Effector memory CD8-positive, alpha-beta T cell (primary cell): Measurements from ENCODE around the gene PLCXD3.
"Not testable (repeated sequence)": the region's sequence is repeated elsewhere in the genome, so short reads cannot be mapped to it uniquely, and the experiment has no call there.

ENCODE experiments used
- ATAC-seq: fragments of 150-1000 bp; cut with Tn5 transposase; replicated peaks from 2 replicates; pipeline ENCODE4 v1.10.0; 2021; ENCODE audit warnings: mild to moderate bottlenecking, moderate library complexity
- DNase-seq, 3 experiments: peaks; one replicate each; pipeline ENCODE4 v3.0.0; 2021
- H3K27ac Mint-ChIP-seq, 2 donors: one replicate each; pipeline ENCODE4 v1.8.0; 2022; ENCODE audit warnings: mild to moderate bottlenecking in 2 of 2, mixed read lengths in 2 of 2, moderate library complexity in 2 of 2
- H3K27me3 Mint-ChIP-seq, 2 donors: one replicate each; pipeline ENCODE4 v1.8.0; 2022; ENCODE audit warnings: mixed read lengths in 2 of 2
- H3K36me3 Mint-ChIP-seq: one replicate; pipeline ENCODE4 v1.8.0; 2022; ENCODE audit warnings: mild to moderate bottlenecking, moderate library complexity, mixed read lengths; ENCODE audit not compliant: insufficient read depth
- H3K4me1 Mint-ChIP-seq, 2 donors: one replicate each; pipeline ENCODE4 v1.8.0; 2022; ENCODE audit warnings: low read depth in 2 of 2, mixed read lengths in 2 of 2
- H3K4me3 Mint-ChIP-seq, 2 donors: one replicate each; pipeline ENCODE4 v1.8.0; 2022; ENCODE audit warnings: mild to moderate bottlenecking in 2 of 2, mixed read lengths in 2 of 2, moderate library complexity in 2 of 2
- H3K9me3 Mint-ChIP-seq, 2 donors: one replicate each; pipeline ENCODE4 v1.8.0; 2022; ENCODE audit warnings: mixed read lengths in 2 of 2

The PLCXD3 gene

DNA sequence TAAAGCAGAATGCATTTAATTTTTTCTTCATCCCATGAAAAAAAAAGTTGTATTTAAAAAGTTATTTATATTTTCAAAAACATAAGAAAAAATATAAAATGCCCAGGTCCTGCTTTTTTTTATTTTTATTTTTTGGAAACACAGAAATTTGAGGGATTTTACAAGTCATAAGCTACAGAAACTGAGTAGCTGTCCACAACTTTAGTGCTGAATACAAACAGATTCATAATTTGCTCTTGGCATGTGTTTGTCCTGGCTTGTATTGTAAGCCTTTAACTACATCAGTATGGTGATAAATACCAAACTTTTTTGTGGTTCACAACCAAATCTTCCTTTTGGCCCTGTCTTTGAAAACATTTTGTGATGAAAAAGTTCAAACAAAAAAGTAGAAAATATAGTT lies 7.5 kb upstream of the PLCXD3 start:
- H3K4me3 Mint-ChIP-seq = no peak overlapping the region
- H3K36me3 Mint-ChIP-seq = peaks cover 3% of the 10 kb centered on the region
- no peak overlapping the region for H3K27ac Mint-ChIP-seq
- no peaks in the 10 kb centered on the region for H3K27me3 Mint-ChIP-seq
- H3K9me3 Mint-ChIP-seq = peaks cover 0 to 2% of the 10 kb centered on the region in 2 donors
- no peak for ATAC-seq
- no peaks in the 10 kb centered on the region for H3K4me1 Mint-ChIP-seq
- DNase-seq = no peak

DNA sequence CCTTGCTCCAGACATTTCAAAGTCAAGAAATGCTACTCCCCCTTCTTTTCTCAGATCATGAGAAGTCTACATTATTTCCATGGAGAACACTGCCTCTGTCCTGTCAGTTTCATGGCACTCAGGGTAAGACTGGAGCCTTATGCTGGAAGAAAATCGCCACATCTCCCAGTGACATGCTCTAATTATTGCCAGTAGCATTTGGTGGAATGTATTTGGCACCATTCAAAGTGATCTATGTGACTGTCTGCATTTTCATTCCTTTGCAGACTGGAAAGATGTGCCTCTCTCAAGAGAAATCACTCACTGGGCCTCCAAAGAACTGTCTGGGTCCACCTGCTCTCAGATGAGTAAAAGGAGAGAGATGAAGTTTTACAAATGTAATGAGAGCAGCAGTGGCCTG lies 840 bp upstream of the PLCXD3 start:
- peaks cover 24 to 30% of the 10 kb centered on the region in 2 donors for H3K27me3 Mint-ChIP-seq
- peaks cover 0 to 2% of the 10 kb centered on the region in 2 donors for H3K9me3 Mint-ChIP-seq
- no peaks in the 10 kb centered on the region for H3K36me3 Mint-ChIP-seq
- DNase-seq (no peak), ATAC-seq (no peak)
- H3K4me3 Mint-ChIP-seq = no peak overlapping the region
- H3K27ac Mint-ChIP-seq = no peak overlapping the region
- peaks cover 0 to 4% of the 10 kb centered on the region in 2 donors for H3K4me1 Mint-ChIP-seq

DNA sequence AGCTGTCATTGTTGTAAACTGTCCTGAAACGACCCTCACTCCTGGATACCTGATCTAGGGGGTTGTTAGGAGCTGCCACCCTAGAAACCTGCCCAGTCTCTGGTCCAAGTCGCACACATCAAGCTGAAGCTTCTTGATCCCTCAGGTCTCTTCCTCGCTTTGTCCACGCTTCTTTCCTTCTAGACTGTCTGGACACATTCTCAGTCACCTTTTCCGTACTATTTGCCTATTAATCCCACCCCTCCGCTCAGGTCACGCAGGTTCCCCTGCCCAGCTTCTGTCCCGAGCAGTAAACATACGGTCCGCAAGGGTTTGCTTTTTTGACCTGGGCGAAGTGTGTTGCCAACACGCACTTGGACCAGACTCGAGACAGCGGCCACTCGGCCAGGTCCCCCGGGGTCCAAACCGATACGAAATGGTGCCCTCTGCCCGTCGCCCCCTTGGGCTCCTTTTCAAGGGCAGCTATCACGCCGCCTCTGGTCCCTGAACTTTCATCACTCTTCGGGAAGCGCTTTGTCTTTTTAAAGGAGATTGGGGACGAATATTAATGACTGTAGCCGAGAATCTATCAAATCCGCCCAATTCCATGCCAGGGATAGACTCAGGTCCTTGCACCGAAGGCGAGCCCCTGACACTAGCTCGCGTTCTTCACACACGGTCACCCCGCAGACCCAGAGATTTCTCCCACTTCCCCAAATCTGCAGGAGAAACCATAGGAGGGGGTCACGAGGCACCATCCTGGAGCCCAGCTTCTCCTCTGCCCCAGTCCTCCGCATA lies 814 bp downstream of the PLCXD3 start:
- no peak overlapping the region for H3K27ac Mint-ChIP-seq
- DNase-seq (no peak), ATAC-seq (no peak)
- peaks cover 0 to 4% of the 10 kb centered on the region in 2 donors for H3K4me1 Mint-ChIP-seq
- H3K27me3 Mint-ChIP-seq = peaks cover 24 to 30% of the 10 kb centered on the region in 2 donors
- no peak overlapping the region for H3K4me3 Mint-ChIP-seq
- peaks cover 0 to 2% of the 10 kb centered on the region in 2 donors for H3K9me3 Mint-ChIP-seq
- no peaks in the 10 kb centered on the region for H3K36me3 Mint-ChIP-seq

DNA sequence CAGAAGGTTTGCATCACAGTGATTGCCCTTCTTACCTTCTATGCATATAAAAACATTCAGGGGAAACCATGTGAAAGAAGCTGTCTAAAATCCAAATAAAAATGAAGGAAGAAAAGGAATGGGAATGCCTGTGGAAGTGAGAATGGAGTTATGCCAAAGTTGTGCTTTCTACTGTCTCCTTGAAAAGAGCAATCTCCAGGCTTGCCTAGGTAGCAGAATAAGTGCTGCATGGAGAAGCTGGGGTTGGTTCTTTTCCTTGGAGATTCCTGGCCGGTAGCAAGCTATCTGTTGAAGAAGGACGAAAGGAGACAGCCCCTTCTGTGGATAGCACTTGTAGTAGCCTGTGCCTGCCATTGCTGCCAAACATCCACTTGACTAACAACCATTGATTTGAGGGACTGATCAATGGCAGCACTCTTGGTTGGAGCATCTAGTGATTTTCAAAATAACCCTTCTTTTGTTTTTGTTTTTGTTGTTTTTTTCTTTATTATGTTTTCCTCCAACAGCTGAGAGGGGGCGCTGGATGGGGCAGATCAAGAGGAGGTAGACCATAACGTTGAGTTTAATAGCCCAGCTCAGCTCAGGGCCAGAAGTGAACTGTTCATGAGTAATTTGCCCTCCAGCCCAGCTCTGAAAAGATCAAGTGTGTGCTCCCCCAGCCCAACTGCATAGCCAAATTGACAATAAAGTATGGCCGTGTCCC lies 1.6 kb downstream of the PLCXD3 start:
- H3K36me3 Mint-ChIP-seq = no peaks in the 10 kb centered on the region
- no peak for ATAC-seq
- H3K27ac Mint-ChIP-seq = no peak overlapping the region
- peaks cover 24 to 30% of the 10 kb centered on the region in 2 donors for H3K27me3 Mint-ChIP-seq
- no peak overlapping the region for H3K4me3 Mint-ChIP-seq
- peaks cover 0 to 4% of the 10 kb centered on the region in 2 donors for H3K4me1 Mint-ChIP-seq
- H3K9me3 Mint-ChIP-seq = peaks cover 0 to 2% of the 10 kb centered on the region in 2 donors
- no peak for DNase-seq

DNA sequence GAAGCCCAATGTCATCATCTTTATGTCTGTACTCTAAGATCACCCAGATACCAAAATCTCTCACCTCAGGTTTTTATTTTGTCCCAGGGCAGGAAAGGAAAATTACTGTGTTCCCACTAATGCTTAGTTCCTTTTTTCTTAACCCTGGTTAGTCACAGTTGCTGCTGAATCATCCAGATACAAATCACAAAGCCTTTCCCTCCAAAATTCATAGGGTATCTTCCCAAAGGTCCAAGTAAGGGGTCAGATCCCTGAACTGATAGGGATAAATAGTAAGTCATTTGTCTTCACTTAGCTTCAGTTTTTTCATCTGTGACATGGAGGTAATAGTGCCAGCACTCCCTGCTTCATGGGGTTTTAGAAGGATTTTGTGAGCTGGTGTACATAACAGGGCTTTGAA lies 2.2 kb downstream of the PLCXD3 start:
- DNase-seq (no peak), ATAC-seq (no peak)
- H3K27me3 Mint-ChIP-seq = peaks cover 24 to 30% of the 10 kb centered on the region in 2 donors
- H3K36me3 Mint-ChIP-seq = no peaks in the 10 kb centered on the region
- peaks cover 0 to 2% of the 10 kb centered on the region in 2 donors for H3K9me3 Mint-ChIP-seq
- H3K27ac Mint-ChIP-seq = no peak overlapping the region
- H3K4me3 Mint-ChIP-seq = no peak overlapping the region
- H3K4me1 Mint-ChIP-seq = peaks cover 0 to 4% of the 10 kb centered on the region in 2 donors

DNA sequence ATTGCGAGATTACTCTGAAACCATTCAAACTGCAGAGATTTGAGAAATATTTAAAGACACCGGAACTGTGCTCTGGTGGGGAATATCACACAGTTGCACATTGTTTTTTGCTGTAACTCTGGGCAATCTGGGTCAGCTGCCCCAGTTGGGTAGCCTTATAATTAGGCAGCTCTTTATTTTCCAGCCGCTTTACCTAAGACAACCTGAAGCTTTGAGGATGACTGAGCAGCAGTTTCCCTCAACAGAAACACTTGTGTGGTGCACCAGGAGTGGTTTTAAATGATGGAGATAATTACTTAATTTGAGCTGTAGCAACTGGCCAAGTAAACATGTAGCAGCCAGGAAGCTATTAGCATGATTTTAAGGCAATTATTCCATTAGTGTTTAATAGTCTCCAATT lies 2.9 kb downstream of the PLCXD3 start:
- DNase-seq = no peak
- H3K9me3 Mint-ChIP-seq = peaks cover 0 to 4% of the 10 kb centered on the region in 2 donors
- H3K36me3 Mint-ChIP-seq = no peaks in the 10 kb centered on the region
- no peak overlapping the region for H3K4me3 Mint-ChIP-seq
- ATAC-seq = no peak
- H3K27ac Mint-ChIP-seq = no peak overlapping the region
- peaks cover 24 to 30% of the 10 kb centered on the region in 2 donors for H3K27me3 Mint-ChIP-seq
- H3K4me1 Mint-ChIP-seq = peaks cover 0 to 4% of the 10 kb centered on the region in 2 donors

DNA sequence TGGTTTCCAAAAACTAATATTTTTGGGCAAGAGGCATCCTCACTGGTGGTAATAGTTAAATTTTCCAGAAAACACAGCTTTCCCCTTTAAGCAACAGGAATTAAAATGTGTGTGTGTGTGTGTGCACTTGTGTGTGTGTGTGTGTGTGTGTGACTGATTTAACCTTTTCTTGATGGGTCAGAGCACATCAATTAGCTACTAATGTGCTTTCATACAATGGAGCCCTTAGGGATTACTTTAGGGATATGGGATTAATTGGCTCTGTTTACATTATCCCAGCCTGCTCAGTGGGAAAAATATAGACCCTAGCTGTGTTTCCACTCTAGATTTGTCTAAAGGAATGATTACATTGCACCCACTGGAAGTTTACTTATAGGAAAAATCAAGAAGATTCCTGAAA lies 6.5 kb downstream of the PLCXD3 start:
- Mint-ChIP-seq H3K27me3 (peaks cover 0 to under 1% of the 10 kb centered on the region in 2 donors), H3K4me3 (no peak overlapping the region), H3K4me1 (no peaks in the 10 kb centered on the region), H3K27ac (no peak overlapping the region), H3K36me3 (no peaks in the 10 kb centered on the region), H3K9me3 (peaks cover 0 to 4% of the 10 kb centered on the region in 2 donors)
- DNase-seq = no peak
- no peak for ATAC-seq

DNA sequence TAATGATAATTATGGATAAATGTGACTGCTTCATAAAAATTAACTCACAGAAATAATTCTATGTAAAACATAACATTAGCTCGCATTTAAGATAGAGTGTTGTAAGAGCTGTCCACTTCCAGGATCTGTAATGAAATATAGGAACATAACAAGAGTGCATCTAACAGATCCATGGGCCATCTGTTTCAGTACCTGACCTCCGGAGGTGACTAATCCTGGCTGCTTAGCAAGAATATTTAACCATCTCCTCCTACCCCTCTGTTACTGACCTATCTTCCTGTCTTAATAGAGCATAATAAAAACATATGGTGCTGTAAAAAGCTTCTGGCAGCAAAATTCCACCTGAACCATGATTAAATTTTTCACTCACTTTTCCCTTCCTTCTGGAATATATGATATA lies 7.1 kb downstream of the PLCXD3 start:
- no peaks in the 10 kb centered on the region for H3K4me1 Mint-ChIP-seq
- H3K27me3 Mint-ChIP-seq = no peaks in the 10 kb centered on the region
- H3K36me3 Mint-ChIP-seq = no peaks in the 10 kb centered on the region
- peaks cover 0 to 4% of the 10 kb centered on the region in 2 donors for H3K9me3 Mint-ChIP-seq
- H3K27ac Mint-ChIP-seq = no peak overlapping the region
- no peak for ATAC-seq
- no peak overlapping the region for H3K4me3 Mint-ChIP-seq
- no peak for DNase-seq

DNA sequence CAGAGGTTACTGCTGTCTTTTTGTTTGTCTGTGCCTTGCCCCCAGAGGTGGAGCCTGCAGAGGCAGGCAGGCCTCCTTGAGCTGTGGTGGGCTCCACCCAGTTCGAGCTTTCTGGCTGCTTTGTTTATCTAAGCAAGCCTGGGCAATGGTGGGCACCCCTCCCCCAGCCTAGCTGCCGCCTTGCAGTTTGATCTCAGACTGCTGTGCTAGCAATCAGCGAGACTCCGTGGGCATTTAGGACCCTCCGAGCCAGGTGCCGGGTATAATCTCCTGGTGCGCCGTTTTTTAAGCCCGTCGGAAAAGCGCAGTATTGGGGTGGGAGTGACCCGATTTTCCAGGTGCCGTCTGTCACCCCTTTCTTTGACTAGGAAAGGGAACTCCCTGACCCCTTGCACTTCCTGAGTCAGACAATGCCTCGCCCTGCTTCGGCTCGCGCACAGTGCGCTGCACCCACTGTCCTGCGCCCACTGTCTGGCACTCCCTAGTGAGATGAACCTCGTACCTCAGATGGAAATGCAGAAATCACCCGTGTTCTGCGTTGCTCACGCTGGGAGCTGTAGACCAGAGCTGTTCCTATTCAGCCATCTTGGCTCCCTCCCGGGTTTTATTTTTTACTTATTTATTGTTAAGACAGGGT lies 16.8 kb downstream of the PLCXD3 start:
- ATAC-seq, H3K27ac Mint-ChIP-seq, H3K27me3 Mint-ChIP-seq, DNase-seq, H3K4me1 Mint-ChIP-seq, H3K36me3 Mint-ChIP-seq, H3K4me3 Mint-ChIP-seq: not testable (repeated sequence)
- H3K9me3 Mint-ChIP-seq = peaks cover 8 to 23% of the 10 kb centered on the region in 2 donors

DNA sequence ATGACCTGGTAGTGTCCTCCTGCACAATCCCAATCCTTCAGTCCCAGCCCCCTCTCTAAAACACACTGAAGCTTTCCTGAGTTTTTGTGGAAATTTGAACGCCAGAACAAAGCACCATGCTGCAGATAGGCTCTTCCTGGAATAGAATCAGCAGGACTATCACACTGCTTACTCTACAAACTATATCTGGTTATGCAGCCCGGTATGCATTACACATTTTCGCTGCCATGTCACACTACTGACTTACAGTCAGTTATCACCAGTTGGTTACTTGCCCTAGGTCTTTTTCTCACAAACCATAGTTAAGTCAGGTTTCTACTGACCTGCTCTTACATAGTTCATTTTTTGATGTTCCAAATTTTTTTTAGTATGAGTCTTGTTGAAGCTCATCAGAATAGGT lies 24.9 kb downstream of the PLCXD3 start:
- Mint-ChIP-seq H3K36me3 (no peaks in the 10 kb centered on the region), H3K9me3 (no peaks in the 10 kb centered on the region), H3K4me3 (no peak overlapping the region), H3K27ac (no peak overlapping the region), H3K4me1 (no peaks in the 10 kb centered on the region), H3K27me3 (no peaks in the 10 kb centered on the region)
- DNase-seq = no peak
- no peak for ATAC-seq

DNA sequence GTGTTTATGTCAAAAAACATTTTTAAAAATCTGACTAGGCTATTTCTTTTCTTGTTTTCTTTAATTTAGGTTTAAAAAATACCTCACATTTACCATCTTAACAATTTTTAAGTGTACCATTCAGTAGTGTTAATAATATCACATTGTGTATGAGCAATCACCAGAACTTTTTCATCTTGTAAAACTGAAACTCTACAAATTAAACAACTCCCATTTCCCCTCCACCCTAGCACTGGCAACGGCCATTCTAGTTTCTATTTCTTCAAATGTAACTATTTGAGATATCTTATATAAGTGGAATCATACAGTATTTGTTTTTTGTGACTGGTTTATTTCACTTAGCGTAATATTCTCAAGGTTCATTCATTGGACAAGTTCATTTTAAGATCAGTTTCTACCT lies 27.7 kb downstream of the PLCXD3 start:
- Mint-ChIP-seq H3K4me1 (no peaks in the 10 kb centered on the region), H3K9me3 (peaks cover 0 to 2% of the 10 kb centered on the region in 2 donors), H3K27ac (no peak overlapping the region), H3K27me3 (no peaks in the 10 kb centered on the region), H3K4me3 (no peak overlapping the region), H3K36me3 (no peaks in the 10 kb centered on the region)
- ATAC-seq (no peak), DNase-seq (no peak)

DNA sequence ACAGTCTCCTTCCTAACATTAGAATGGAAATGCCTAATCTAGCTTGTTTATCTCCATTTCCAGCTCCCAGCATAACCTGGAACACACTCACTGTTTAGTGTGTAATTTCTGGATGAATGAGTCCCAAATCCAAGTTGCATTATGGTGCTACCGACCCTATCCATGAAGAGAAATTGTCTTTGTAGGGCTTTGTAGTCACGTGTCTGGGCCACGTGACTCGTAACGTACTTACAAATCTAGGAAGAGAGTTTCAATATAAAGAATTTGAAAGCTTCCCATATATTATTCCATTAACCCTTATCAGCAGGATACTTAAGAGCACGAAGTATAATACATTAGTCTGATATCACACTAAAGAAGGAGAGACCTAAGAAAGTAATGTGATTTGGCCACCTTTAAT lies 28.2 kb downstream of the PLCXD3 start:
- no peak overlapping the region for H3K4me3 Mint-ChIP-seq

DNA sequence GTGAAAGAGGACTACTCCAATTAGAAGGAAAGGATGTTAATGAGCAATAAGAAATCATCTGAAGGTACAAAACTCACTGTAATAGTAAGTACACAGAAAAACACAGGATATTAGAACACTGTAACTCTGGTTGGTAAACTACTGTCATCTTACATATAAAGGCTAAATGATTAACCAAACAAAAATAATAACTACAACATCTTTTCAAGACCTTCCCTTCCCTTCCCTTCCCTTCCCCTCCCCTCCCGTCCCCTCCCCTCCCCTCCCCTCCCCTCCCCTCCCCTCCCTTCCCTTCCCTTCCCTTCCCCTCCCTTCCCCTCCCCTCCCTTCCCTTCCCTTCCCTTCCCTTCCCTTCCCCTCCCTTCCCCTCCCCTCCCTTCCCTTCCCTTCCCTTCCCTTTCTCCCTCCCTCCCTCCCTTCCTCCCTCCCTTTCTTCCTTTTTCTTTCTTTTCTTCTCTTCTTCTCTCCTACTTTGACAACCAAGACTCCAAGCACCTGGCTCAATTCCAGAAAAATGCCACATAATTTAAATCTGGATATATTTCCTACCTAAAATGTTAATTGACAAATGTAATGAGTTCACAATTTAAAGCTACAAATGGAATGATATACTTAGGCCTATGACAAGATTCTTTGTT lies 38.7 kb downstream of the PLCXD3 start:
- not testable (repeated sequence) for ATAC-seq

More for the DNA sequence above, 28.2 kb downstream of the PLCXD3 start:
- Mint-ChIP-seq H3K27ac (no peak overlapping the region), H3K4me1 (no peaks in the 10 kb centered on the region), H3K36me3 (no peaks in the 10 kb centered on the region), H3K9me3 (peaks cover 0 to 2% of the 10 kb centered on the region in 2 donors), H3K27me3 (no peaks in the 10 kb centered on the region)
- no peak for DNase-seq
- no peak for ATAC-seq

More for the DNA sequence above, 38.7 kb downstream of the PLCXD3 start:
- DNase-seq, H3K4me3 Mint-ChIP-seq, H3K27me3 Mint-ChIP-seq, H3K27ac Mint-ChIP-seq, H3K4me1 Mint-ChIP-seq, H3K36me3 Mint-ChIP-seq: not testable (repeated sequence)
- H3K9me3 Mint-ChIP-seq = peaks cover 6 to 11% of the 10 kb centered on the region in 2 donors
